ENCODE results near the gene SYNJ2BP. TPM values are rescaled to one million over a fixed set of nuclear protein-coding genes. Genes with fewer than 3 reads are reported as not detected.
"Not testable (repeated sequence)": the region's sequence is repeated elsewhere in the genome, so short reads cannot be mapped to it uniquely, and the experiment has no call there.

SYNJ2BP gene, protein sequence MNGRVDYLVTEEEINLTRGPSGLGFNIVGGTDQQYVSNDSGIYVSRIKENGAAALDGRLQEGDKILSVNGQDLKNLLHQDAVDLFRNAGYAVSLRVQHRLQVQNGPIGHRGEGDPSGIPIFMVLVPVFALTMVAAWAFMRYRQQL
- 23.9 TPM for total RNA-seq
- long read RNA-seq, full-length matches to known transcripts = 76 of 78 reads
- long read RNA-seq, partial matches to known transcripts = 1 of 78 reads
- long read RNA-seq, other reads (novel, unspliced or antisense) = 1 of 78 reads

GRCh38 chr14:70416725-70417349 lies at the start of gene SYNJ2BP:
SYNJ2BP (minus strand) TSS chr14:70417090; CDS start chr14:70416963, 127 bp downstream.
- DNase-seq (ENCODE audit: low spot score) = no peak

DNA sequence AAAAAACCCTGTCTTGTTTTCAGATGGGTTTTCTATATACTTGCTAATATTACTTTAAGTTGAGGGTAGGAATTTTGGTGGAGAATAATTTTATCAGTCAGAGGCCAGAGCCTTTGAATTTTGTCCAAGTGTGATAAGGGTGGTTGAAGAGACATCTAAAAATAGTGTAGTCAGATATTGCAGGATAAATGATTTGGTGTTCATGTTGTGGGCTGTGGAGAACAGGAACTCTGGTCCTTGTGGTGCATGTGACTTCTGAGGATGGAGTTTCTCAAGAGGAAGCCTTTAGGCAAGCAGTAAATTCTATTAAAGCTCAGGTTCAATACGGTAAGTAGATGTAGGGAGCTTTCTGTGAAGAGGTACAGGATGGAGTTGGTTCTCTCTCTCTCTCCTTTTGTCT lies 37.8 kb upstream of the SYNJ2BP start:
- no peak for DNase-seq (ENCODE audit: low spot score)

DNA sequence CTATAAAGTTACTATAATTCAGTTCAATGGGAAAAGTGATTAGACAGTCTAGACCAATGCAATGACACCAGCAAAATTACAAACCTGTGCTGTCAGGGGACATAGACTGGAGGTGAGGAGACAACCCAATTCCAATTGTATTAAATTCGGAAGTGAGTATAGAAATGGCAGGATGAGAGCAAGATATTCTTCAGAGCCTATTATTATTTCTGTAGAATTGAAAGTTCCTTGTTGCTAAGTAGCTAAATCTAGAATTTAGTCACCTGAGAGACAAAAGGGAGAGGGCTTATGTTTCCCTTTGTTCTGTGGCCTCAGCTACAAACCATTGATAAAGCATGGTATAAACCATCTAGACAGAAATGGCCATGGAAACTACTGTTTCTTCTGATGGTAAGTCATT lies 35.0 kb upstream of the SYNJ2BP start, which contains the start of gene ADAM21:
Gene ADAM21 (plus strand): TSS at position 301 of the 400 bp plus-strand sequence. CDS start 5,326 bp downstream, outside the sequence.
- DNase-seq (ENCODE audit: low spot score) = no peak

DNA sequence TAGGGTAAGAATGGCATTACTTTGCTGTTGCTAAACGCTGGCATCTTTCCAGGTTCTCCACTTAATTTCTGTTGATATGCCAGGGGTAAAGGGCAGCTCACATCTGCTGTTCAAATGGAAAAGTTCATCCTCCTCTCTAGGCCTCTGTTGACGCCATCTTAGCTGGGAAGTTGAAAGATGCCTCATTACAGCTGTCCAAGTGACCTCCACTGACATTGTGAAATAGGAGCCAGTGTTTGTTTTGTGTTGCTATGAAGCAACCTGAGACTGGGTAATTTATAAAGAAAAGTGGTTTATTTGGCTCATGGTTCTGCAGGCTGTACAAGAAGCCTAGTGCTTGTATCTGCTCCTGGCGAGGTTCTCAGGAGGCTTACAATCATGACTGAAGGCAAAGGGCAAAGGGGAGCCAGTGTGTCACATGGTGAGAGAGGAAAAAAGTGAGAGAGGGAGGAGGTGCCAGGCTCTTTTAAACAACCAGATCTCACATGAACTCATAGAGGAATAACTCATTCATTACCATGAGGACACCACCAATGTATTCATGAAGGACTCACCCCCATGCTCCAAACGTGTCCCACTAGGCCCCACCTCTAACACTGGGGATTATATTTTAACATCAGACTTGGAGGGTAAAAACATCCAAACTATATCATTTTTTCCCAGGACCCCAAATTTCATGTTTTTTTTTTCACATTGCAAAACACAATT lies 31.9 kb upstream of the SYNJ2BP start:
- DNase-seq (ENCODE audit: low spot score) = no peak

GRCh38 chr14:70442750-70443149 lies 25.9 kb upstream of the SYNJ2BP start:
- no peak for DNase-seq (ENCODE audit: low spot score)

DNA sequence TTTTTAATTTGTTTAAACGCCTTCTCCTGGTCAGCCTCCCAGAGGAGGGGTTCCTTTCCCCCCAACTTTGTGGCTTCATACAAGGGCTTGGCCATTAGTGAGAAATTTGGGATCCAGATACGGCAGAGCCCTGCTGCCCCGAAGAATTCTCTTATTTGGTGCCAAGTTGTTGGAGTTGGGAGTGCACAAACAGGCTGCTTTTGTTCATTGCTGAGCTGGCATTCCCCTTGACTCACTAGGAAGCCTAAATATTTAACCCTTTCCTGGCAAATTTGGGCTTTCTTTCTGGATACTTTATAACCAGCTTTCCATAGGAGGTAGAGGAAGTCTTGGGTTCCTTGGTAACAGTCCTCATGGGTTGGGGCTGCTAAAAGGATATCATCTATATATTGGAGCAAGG lies 24.8 kb upstream of the SYNJ2BP start:
- no peak for DNase-seq (ENCODE audit: low spot score)

- no peak for DNase-seq (ENCODE audit: low spot score)
Measured at GRCh38 chr14:70436867-70437266, 20.0 kb upstream of the SYNJ2BP start.

- DNase-seq (ENCODE audit: low spot score) = not testable (repeated sequence)
Measured at GRCh38 chr14:70426555-70426954, 9.7 kb upstream of the SYNJ2BP start.

DNA sequence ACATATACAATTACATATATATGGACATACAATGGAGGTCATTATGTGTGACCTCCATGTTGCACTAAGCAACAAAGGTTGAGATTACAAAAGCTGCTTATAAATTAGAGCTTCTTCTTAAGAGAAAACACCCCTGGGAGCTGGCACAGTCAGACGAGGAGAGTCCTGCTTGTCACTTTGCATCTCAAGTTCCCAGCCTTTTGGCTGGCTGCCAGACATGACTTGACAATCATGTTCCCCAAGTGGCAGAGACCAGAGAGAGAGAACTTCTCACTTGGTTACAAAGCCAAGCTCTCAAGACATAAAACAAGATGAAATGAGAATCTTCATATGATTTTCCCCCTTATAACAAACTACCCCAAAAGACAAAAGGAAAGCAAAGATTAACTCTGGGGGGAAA lies 8.5 kb upstream of the SYNJ2BP start:
- DNase-seq (ENCODE audit: low spot score) = no peak

DNA sequence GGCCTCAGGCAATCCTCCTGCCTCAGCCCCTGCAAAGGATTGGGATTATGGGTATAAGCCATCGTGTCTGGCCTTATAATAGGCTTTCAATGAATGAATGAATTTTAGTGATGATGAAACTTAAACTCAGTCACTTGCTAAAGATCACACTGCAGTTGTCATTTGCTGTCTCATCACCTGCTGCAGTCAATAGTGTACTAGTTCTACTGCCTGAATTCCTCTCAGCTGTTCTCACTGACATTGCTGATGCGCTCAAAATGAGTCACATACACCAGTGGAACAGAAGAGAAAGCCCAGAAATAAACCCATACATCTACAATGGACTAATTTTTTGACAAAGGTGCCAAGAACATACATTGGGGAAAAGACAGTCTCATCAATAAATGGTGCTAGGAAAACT lies 5.6 kb upstream of the SYNJ2BP start:
- no peak for DNase-seq (ENCODE audit: low spot score)

GRCh38 chr14:70419270-70419931 lies 2.5 kb upstream of the SYNJ2BP start:
- not testable (repeated sequence) for DNase-seq (ENCODE audit: low spot score)

DNA sequence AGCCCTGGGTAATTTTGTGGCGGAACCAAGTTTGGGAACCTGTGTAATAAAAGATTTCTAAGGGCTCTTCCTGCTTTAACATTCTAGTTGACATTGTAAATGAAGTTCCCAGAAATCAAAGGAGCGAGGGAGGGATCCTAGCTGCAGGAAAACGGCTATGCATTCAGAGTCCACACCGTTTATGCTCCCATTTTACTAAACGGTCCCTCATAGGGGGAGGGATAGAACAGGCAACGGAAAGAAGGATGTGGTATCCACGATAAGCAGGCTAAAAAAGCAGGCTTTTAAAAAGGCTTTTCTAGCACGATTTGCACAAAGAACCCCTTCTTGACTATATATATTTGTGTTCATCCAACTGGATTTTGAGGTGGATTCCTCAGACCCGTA lies 559 bp downstream of the SYNJ2BP start:
- no peak for DNase-seq (ENCODE audit: low spot score)

DNA sequence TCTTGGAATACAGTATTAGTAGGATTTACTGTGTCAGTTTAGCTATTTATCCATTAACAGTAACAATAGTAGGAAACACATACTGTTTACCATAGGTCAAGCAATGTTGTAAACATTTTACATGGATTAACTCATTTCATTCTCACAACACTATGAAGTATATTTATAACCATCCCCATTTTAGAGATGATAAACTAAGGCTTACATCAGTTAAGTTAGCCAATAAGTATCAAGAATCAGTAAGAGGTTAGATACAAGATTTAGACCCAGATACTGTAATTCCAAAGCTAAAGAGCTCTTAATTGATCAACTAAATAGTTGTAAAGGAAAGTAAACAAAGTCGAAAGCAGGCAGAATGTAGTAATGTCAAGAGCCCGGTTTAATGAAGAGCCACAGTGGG lies 1.1 kb downstream of the SYNJ2BP start:
- DNase-seq (ENCODE audit: low spot score) = no peak

DNA sequence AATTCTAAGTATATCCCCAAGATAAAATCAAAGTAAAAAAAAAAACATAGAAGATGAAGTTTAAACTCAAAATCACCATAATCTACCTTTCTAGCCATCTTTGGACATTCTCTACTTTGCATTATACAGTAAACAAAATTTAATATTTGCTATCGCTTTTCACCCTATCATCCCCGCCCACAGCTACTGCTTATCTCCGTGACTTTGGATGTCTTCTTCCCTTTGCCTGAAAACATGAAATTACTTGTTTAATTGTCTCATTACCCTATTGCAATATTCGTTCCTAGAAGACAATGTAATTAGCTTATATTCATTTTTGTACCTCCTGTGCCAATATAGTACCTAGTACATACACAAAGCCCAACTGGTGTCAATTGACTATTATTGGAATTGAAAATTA lies 9.3 kb downstream of the SYNJ2BP start:
- no peak for DNase-seq (ENCODE audit: low spot score)

DNA sequence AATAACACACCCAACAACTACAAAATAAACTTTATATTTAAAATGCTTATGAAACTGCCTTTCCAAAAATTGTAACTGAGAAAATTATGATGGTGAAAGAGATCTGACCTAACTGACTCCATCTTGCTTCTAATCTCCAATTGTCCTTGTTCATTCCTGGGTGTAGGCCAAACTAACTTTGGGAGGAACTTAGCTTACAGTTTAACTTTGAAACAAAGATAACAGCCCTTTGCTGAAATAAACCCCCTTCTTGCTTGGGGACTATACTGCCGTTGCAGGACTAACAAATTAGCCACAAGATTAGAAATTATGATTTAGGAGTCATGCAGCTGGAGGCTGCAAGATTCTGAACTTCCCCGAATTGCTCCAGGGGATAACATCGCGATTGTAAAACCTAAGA lies 10.7 kb downstream of the SYNJ2BP start:
- DNase-seq (ENCODE audit: low spot score) = not testable (repeated sequence)

DNA sequence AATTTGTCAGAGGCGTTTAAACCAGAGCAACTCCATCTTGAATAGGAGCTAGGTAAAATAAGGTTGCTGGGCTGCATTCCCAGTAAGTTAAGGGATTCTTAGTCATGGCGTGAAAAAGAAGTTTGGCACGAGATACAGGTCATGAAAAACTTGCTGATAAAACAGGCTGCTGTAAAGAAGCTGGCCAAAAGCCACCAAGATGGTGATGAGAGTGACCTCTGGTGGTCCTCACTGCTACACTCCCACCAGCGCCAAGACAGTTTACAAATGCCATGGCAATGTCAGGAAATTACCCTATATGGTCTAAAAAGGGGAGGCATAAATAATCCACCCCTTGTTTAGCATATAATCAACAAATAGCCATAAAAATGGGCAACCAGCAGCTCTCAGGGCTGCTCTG lies 13.6 kb downstream of the SYNJ2BP start:
- not testable (repeated sequence) for DNase-seq (ENCODE audit: low spot score)

GRCh38 chr14:70401643-70402042 lies 15.2 kb downstream of the SYNJ2BP start:
- DNase-seq (ENCODE audit: low spot score) = no peak

- no peak for DNase-seq (ENCODE audit: low spot score)
Measured at GRCh38 chr14:70398706-70399431, 18.0 kb downstream of the SYNJ2BP start.

DNA sequence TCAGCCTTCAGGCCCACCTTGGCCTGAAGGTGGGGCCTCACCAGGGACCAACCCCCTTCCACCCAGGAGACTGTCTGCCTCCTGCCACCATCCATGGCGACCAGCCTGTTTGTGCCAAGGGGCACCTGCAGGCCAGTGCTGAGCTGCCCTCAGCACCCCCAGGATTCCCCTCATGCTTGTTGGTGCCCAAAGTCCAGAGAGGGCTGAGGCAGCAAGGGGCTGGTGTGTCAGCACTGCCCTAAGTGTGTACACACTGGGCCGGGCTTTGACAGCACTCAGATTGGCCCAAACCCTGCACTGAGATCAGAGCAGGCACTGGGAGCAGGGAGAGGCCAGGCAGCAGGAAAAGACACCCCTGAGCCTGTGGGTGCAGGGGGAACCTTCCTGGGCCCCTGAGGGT lies 18.6 kb downstream of the SYNJ2BP start:
- no peak for DNase-seq (ENCODE audit: low spot score)

- no peak for DNase-seq (ENCODE audit: low spot score)
Measured at GRCh38 chr14:70397746-70398145, 19.1 kb downstream of the SYNJ2BP start.

GRCh38 chr14:70394674-70395306 lies 22.1 kb downstream of the SYNJ2BP start:
- no peak for DNase-seq (ENCODE audit: low spot score)

Data from mesenteric fat pad (tissue), 1 donor.